ENCODE results near the gene NEDD9. TPM values are rescaled to one million over a fixed set of nuclear protein-coding genes. Genes with fewer than 3 reads are reported as not detected.

The NEDD9 gene
- total and polyA plus RNA-seq, 2 experiments from 2014 or later, result 4.4 to 13.0 TPM

GRCh38 chr6:11244387-11245126, 12.1 kb upstream of the NEDD9 start:
- Histone ChIP-seq H3K27ac (ENCODE audit: low read depth) (no peak overlapping the region), H3K4me1 (ENCODE audit: insufficient read depth) (no peaks in the 10 kb centered on the region), H2AFZ (no peak overlapping the region), H3K27me3 (ENCODE audit: insufficient read depth) (peaks cover 6% of the 10 kb centered on the region; the same call in 1 of the 2 replicates), H4K20me1 (replicated peaks; ENCODE audit: insufficient read depth) (no peaks in the 10 kb centered on the region), H3K9me2 (ENCODE audit: insufficient read depth) (peaks cover 26% of the 10 kb centered on the region), H3K4me3 (no peak overlapping the region), H3K79me2 (replicated peaks; ENCODE audit: insufficient read depth) (no peaks in the 10 kb centered on the region), H3F3A (replicated peaks; ENCODE audit: low read depth) (no peaks in the 10 kb centered on the region), H3K36me3 (ENCODE audit: insufficient read depth) (peaks cover 3% of the 10 kb centered on the region; the same call in 1 of the 2 replicates), H3K4me2 (no peak overlapping the region)
- H3K4me3 Mint-ChIP-seq, result no peak overlapping the region
- peaks cover 3% of the 10 kb centered on the region; the same call in 2 of the 3 replicates for H3K4me1 Mint-ChIP-seq
- 0 out of 3 replicates have a peak, but pooled peaks cover 5% of the 10 kb centered on the region for H3K36me3 Mint-ChIP-seq (ENCODE audit: low read depth)
- peaks cover 9% of the 10 kb centered on the region; the same call in 2 of the 3 replicates for H3K9me3 Mint-ChIP-seq
- TF ChIP-seq STAT1 (IDR thresholded peaks at IDR 0.05; ENCODE audit: unreplicated experiment) (no peak), ZNF462 (CRISPR knock-in tag; IDR thresholded peaks at IDR 0.05) (no peak), REST (IDR thresholded peaks at IDR 0.05; ENCODE audit: unreplicated experiment) (no peak), ZNF114 (CRISPR knock-in tag; IDR thresholded peaks at IDR 0.05) (no peak), CREB1 (CRISPR knock-in tag; IDR thresholded peaks at IDR 0.05; ENCODE audit: low read depth) (no peak), EZH2 (IDR thresholded peaks at IDR 0.05; ENCODE audit: low read depth, unreplicated experiment) (no peak), JUNB (IDR thresholded peaks at IDR 0.05; ENCODE audit: unreplicated experiment) (no peak), POLR2AphosphoS5 (IDR thresholded peaks at IDR 0.05; ENCODE audit: low read depth) (no peak)
- DNase-seq (ENCODE audit: low spot score), result no peak
- no peak overlapping the region for H3K27ac Mint-ChIP-seq
- no peak for ATAC-seq
- peaks cover 15% of the 10 kb centered on the region for H3K27me3 Mint-ChIP-seq (ENCODE audit: insufficient read depth, low read depth, poor library complexity)

Data from GM23338 (cell line).